ENCODE data around the gene COQ10A.
A peak's percentile ranks its signal among the peaks of the same experiment; 100 is the strongest.
"Not testable (repeated sequence)": the region's sequence is repeated elsewhere in the genome, so short reads cannot be mapped to it uniquely, and the experiment has no call there.

Gene COQ10A

DNA sequence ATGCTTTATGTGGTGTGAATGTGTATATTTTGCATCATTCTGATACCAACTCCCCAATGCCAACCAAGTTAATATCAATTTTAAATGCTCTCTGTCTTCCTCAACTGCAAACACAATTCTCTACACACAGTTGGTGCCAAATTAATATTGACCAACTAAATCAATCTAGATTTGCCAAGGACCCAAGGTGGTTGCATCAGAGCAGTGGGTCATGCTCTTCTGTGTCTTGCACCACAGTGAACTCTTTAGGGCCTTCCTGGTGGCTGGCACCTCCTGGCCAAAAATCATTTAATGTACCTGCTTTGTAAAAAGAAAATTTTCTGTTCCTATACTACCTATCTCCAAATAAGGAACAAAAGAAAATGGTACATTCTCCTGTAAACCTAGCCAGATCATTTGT, 14.1 kb downstream of the COQ10A start:
- no peak for DNase-seq (ENCODE audit: low read depth)

DNA sequence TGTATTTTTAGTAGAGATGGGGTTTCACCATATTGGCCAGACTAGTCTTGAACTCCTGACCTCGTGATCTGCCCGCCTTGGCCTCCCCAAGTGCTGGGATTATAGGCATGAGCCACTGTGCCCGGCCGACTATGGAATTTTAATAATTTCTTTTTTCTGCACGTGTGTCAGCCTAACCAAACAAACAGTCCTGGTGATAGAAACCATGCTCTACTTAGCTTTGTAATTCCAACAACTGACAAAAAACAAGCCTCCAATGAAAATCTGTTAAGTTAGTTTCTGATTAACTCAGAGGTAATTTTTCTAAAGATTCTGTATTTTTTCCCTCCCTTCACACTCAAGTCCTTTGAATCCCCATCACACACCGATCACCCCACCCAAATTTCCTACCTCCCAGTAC, 15.3 kb downstream of the COQ10A start:
- DNase-seq (ENCODE audit: low read depth): no peak

DNA sequence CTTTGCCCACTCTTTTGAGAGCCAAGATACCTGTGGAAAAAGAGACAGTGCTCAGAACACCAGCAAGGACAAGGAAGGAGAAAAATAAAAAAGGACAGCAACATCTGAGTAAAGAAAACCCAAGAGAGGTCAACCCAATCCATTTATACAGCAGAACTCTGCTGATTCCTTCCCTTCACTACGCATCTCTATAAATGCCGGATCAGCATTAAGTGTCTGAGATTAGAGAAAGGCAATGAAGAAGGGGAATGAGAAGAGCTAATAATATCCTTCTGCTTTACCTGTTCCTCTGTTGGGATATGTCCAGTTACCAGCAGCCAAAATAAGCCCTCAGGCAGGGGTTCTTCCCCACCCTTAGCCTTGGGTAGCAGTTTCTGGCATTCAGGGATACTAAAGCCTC, 15.8 kb downstream of the COQ10A start:
- DNase-seq (ENCODE audit: low read depth): no peak

DNA sequence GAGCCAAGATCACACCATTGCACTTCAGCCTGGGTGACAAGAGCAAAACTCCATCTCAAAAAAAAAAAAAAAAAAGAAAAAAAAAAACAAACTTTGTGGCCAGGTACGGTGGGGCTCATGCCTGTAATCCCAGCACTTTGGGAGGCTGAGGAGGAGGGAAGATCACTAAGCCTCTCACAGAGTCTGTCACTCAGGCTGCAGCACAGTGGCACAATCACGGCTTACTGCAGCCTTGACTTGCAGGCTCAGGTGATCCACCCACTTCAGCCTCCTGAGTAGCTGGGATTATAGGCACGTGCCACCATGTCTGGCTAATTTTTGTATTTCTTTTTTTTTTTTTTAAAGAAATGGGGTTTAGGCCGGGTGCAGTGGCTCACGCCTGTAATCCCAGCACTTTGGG, 17.5 kb downstream of the COQ10A start:
- not testable (repeated sequence) for DNase-seq (ENCODE audit: low read depth)

DNA sequence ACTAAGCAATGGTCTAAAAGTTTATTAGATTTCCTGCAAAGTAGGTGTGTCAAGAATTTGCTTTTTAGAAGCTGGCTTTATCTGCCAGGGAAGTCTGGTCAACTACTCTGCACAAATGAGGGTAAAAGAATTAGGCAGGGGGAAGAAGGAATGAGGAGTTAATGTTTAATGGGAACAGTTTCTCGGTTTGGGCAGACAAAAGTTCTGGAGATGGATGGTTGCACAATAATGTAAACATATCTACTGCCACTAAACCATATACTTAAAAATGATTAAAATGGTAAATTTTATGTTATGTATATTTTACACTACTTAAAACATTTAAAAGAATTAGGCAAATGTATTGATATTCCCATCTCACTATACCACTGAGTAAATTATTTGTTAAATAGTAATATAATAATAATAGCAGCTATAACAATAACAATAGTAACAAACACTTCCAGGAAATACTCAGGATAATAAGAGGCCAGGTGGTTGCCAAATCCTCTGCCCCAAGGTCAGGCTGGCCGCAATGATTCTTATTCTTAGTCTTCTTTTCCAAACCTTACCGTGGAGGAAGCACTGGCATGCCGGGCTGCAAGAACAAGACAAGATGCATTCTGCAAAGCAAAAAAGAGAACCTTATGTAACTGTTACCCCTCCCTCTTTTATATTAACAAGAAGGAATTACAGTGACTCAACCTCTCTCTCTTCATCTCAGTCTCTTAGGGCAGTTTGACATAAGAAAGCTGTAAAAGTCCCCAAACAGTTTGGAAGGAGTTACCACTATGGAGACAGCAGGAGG, 19.5 kb downstream of the COQ10A start:
- no peak for DNase-seq (ENCODE audit: low read depth)

DNA sequence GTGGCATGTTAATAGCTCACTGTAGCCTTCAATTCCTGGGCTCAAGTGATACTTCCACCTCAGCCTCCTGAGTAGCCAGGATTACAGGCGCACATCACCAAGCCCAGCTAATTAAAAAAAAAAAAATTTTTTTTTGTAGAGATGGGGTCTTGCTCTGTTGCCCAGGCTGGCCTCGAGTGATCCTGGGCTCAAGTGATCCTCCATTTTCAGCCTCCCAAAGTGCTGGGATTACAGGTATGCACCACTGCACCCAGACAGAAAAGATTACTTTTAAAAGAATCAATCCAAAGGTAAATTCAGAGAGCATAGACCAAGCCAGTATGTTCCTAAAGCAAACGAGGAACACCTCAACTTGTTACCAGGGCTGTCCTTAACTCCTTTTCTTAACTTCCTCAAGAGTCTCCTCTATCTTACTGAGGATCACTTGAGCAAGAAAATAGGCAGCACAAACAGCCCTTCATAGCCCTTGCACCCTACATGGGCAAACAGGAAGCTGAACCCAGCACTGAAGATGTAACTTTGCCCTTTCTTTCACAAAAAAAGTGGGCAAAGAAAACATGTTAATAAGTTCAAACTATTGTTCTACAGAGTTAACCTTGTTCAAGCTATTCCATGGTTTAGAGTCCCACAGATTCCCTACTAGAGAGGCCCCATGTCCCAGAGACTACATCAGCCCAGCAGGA, 22.1 kb downstream of the COQ10A start:
- DNase-seq (ENCODE audit: low read depth): no peak

DNA sequence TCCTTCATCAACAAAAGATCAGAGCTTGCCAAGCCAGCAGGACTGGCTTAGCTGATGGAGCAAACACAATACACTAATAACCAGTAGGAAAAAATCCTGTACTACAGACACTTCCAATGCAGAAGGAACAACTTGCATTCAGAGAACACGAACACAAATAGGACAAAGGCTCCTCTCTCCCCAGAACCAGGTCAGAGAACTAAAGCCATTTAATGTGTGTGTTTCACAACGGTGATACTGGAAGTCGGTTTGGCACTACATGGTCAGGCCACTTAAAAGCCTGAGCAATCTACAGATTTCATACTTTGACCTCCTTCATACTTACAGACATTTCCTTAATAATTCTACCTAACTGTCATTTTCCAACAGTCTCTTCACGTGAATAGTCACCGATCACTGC, 27.1 kb downstream of the COQ10A start:
- no peak for DNase-seq (ENCODE audit: low read depth)

DNA sequence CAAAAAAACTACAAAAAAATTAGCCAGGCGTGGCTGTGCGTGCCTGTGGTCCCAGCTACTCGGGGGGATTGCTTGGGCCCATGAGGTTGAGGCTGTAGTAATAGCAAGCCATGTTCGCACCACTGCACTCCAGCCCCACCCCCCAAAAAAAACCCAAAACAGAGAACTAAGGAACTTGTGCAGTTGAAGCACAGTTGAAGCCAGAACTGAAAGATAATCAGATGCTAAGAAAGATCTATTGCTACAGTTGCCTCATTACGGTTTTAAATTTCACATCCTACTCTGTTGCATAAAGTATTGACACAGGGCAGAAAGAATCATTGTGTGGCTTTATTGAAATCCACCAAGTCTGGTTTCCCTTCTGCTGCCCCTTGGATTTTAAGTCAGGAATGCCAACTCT, 29.6 kb downstream of the COQ10A start:
- no peak for DNase-seq (ENCODE audit: low read depth)

DNA sequence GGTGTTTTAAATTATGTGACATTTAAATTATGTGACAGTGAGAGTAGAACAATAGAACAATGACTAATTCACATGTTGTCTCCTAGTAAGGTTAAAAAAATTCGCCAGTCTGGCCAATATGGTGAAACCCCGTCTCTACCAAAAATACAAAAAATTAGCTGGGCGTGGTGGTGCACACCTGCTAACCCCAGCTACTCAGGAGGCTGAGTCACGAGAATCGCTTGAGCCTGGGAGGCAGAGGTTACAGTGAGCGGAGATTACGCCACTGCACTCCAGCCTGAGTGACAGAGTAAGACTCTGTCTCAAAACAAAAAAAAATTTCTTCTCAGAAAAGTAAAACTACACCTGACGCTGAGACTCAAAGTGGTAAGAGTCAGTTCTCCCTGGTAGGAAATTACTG, 30.7 kb downstream of the COQ10A start:
- no peak for DNase-seq (ENCODE audit: low read depth)

DNA sequence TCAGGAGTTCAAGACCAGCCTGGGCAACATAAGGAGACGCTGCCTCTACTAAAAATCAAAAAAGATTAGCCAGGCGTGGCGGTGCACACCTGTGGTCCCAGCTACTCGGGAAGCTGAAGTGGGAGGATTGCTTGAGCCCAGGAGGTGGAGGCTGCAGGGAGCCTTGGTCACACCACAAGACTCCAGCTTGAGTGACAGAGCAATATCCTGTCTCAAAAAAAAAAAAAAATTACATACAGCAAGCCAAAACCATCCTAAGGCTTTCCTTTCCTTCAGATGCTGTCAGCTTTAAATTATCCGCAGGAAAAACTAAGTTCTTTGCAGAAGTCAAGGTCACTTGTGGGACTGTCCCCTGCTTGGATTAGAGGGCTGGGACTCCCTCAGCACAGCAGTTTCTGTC, 32.1 kb downstream of the COQ10A start:
- no peak for DNase-seq (ENCODE audit: low read depth)

DNA sequence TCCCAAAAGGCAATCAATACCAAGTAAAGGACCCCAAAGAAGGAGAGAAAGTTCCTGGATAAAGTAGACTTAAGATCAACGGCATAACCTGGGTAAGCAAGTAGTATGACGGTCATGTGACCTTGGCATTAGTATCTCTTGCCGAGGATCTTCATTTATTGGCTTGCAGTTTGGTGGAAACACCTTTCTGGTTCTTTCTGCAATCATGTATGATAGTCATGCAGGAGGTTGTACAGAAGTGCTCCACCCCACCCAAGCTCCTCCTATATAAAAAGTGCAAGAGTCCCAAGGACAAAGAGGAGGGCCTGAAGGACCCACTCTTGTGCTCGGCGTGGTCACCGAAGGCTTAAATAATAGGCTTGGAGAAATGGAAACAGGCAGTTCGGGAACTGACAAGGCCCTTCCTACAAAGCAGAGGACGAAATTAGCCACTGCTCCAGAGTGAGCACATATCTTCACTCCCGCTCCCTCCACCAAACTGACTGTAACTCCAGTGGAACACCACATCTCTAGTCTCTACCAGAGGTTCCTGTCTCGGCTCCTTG, 32.6 kb downstream of the COQ10A start:
- no peak for DNase-seq (ENCODE audit: low read depth)

DNA sequence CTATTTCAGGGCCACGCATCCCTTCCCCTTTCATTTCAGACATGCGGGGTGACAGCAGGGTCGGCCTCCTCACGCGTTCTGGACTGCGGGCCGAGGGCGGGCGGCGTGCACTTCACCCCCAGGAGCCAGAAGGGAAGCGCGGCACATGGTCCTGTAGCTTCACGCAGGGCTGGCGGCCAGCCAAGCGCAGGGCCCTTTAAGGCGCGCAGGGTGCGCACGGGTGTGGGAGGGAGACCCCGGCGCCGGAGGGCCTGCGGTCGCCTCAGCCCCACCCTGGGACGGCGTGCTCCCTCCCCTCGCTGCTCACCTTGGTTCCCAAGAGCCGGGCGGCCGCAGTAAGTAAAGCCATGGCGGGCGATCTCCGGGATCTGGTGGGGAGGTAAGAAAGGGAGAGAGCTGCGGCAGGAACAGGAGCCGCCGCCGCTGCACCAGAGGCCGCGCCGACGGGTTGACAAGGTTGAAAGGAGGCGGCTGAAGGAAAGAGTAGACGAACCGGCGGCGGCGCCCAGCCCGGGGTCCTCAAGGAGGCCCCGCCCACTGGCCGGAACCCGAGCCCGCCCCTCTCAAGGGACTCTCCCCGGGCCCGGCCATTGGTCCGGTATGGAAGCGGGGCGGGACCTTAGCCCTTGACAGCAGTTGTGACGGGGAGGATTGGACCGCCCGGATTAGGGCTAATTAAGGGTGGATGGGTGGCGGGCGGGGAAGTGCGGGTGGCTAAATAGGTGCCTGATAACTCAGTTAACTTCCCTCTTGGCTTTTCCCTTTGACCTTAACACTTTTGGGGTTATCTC, 33.3 kb downstream of the COQ10A start, which contains the start of gene CS:
Gene CS, minus strand, starts transcription at position 478 of the 791 bp plus-strand sequence. Its CDS starts 129 bp downstream, at position 349.
- DNase-seq (ENCODE audit: low read depth): peak; percentile 97

DNA sequence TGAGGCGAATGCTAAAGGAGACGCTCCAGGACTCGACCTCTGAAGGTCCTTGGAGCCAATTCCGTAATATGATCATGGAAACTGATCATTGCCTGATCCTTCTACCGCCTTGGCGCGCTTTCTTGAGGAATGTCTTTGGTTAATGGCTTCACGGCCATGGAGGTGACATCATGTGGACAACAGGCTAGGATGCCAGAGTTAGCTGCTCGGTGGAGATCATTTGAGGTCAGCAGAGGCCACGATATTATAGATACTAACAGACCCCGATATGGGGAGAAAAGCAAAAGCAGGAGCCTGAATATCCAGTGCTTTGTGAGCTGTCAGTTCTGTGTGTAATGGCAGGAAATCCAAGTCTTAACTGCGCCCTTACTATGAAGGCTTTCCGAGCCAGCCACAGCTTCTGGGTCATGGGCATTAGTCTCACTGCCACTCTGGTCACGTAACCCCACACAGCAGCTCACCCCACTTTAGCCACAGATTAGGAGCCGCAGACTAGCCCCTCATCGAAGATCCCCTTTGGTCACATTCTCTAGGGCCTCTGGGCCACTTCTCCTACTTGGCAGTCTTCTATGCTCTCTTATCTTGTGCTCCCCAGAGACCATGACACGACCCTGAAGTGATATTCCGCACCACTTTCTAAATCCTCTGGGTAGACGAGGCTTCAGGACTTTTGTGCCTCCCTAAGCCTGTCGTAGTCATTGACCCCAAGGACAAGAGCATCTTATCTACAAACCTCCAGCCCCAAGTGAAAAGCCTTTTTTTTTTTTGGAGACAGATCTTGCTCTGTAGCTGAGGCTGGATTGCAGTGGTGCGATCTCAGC, 34.1 kb downstream of the COQ10A start:
- no peak for DNase-seq (ENCODE audit: low read depth)

DNA sequence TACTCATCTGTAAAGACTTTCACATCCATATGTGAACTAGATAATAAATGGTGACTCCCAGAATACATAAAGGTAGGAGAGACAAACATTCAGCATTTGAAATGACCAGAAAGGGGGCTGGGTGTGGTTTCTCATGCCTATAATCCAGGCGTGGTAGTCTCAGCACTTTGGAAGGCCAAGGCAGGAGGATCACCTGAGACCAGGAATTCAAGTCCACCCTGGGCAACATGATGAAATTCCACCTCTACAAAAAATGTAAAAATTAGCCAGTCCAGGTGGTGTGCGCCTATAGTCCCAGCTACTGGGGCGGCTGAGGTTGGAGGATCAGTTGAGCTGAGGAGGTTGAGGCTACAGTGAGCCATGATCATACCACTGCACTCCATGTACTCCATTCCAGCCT, 37.5 kb downstream of the COQ10A start:
- DNase-seq (ENCODE audit: low read depth): no peak

DNA sequence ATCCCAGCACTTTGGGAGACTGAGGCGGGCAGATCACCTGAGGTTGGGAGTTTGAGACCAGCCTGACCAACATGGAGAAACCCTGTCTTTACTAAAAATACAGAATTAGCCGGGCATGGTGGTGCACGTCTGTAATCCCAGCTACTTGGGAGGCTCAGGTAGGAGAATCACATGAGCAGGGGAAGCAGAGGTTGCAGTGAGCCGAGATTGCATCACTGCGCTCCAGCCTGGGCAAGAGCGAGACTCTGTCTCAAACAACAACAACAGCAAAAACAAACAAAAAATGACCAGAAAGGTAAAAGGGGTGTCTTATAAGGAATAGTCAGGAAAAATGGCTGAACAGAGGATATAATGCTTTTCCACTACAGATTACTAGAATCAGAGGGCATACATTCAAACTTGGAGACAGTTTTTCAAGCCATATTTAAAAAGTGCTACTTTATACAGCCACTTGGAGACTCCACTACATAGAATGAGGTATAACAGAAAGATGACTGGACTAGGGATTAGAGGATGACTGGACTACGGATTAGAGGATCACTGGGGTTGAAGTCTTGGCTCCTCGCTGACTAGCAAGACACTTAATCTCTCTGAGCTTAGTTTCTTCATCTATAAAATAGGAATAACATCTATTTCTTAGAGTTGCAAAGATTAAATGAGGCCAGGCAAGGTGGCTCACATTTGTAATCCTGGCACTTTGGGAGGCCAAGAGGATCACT, 38.3 kb downstream of the COQ10A start:
- DNase-seq (ENCODE audit: low read depth): no peak

DNA sequence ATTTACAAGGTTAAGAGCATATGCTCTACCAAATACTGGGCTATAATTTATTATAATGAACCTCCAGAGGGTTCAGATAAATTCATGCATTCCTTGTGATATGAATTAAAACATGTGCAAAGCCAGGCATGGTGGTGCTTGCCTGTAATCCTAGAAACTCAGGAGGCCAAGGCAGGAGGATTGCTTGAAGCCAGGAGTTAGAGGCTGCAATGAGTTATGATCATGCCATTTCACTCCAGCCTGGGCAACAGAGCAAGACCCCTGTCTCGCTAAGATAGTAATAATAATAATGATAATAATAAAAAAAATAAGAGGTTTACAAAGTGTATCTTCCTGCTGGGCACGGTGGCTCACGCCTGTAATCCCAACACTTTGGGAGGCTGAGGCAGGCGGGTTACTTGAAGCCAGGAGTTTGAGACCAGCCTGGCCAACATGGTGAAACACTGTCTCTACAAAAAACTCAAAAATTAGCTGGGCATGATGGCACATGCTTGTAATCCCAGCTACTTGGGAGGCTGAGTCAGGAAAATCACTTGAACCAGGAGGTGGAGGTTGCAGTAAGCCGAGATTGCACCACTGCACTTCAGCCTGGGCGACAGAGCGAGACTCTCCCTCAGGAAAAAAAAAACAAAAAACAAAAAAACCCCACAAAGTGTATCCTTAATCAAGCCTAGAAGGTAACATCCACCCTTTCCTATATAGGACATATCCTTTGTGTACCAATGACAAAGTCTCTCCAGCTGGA, 40.7 kb downstream of the COQ10A start:
- DNase-seq (ENCODE audit: low read depth): no peak

DNA sequence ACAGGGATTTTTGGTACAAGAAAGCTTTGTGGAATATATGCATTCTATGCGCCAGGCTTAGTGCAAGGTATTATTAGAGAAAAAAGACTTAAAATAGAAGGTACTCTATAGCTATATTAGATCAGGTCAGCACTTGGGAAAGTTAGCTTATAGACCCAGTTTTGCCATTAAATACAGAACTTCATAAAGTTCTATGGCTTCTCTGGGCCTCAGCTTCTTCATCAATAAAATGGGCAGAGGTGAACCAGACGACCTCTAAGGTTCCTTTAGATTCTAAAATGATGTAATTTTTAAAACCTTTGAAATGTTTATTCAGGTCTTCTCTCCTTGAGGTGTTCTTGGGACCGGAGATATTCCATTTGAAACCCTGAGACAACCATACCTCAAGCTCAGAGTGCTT, 42.0 kb downstream of the COQ10A start:
- no peak for DNase-seq (ENCODE audit: low read depth)

DNA sequence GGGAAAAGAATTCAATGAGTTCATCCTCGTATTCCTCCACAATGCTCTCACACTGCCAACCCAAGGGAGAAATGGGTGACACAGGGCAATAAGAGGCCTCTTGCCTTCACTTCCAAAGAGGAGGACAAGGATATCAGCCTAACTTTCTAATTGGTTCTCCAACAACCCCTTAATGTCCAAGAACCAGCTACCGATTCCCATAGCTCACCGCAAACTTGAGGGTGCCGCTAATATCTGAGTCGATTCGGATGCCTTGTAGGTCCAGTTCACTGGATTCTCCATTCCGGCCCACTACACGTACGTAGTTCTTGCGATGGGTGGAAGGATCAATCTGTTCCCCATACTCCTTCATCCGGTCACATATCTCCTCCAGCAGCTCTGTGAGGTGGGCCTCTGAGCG, 44.3 kb downstream of the COQ10A start:
- DNase-seq (ENCODE audit: low read depth): no peak

DNA sequence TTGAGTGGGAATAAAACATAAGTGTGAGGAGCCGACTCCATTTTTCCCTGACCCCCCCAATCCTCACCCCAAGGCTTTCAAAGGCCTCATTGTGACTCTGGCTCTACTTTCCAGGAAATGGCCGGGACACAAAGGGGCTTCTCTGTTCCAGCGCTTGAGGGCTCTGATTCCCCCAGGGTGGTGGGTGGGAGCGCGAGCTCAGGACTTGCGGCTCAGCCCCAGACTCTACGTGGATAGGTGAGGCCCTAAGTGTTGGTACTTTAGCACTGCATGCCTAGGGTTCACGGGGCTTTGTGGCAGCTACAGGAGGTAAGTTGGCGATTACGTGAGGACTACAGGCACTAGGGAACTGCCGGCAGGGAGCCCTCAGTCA, 48.5 kb downstream of the COQ10A start:
- no peak for DNase-seq (ENCODE audit: low read depth)
